B cell (primary cell): Measurements from ENCODE around the gene ARHGAP26. TPM values are rescaled to one million over a fixed set of nuclear protein-coding genes. Genes with fewer than 3 reads are reported as not detected.

Source experiments
- ATAC-seq: fragments of 200-7000 bp; cut with Tn5 transposase; one replicate; pipeline ENCODE4 v1.10.0; 2021; ENCODE audit warnings: low read depth, mild to moderate bottlenecking, moderate number of reproducible peaks, moderate library complexity
- CTCF ChIA-PET: fragments of 350-600 bp; sonication (Branson Sonifier 250); formaldehyde crosslinking; loops from one replicate; lab custom pipeline; 2021; ENCODE audit warnings: antibody characterized with exemption, inconsistent platforms; lab: Charles Lee
- POLR2A ChIA-PET: fragments of 350-600 bp; sonication (Branson Sonifier 250); formaldehyde crosslinking; loops from one replicate; lab custom pipeline; 2021; ENCODE audit warnings: antibody characterized with exemption; lab: Charles Lee
- DNase-seq: peaks from one replicate; pipeline ENCODE4 v3.0.0; 2013
- H2AFZ ChIP-seq: 2 replicates; pipeline ENCODE4 v1.6.1; 2012; ENCODE audit warnings: mild to moderate bottlenecking, low read depth, low read length; ENCODE audit not compliant: insufficient read depth, poor library complexity, severe bottlenecking
- H3K27ac ChIP-seq, 2 donors: 1 replicate in 1 of 2; 2 replicates in 1 of 2; pipeline ENCODE4 v1.5.1; 2012 to 2013; ENCODE audit warnings: low read length in 2 of 2, mild to moderate bottlenecking in 2 of 2, moderate library complexity in 1 of 2
- H3K27me3 ChIP-seq, 4 experiments: fragments of 200-600 bp in 1 of 4; sonication (generic) in 1 of 4; replicated peaks in 1 of 4; 1 replicate in 2 of 4; 2 replicates in 2 of 4; pipeline versions ENCODE4 v1.6.1 to v1.7.0; 2013 to 2016; ENCODE audit warnings: low read length in 3 of 4, mild to moderate bottlenecking in 2 of 4, mixed read lengths in 1 of 4, moderate library complexity in 1 of 4; ENCODE audit not compliant: insufficient read depth in 4 of 4, control insufficient read depth in 3 of 4; ENCODE audit errors: control extremely low read depth in 1 of 4
- H3K36me3 ChIP-seq, 2 experiments: replicated peaks in 1 of 2; 1 replicate in 1 of 2; 2 replicates in 1 of 2; pipeline versions ENCODE4 v1.6.1 to v1.7.1; 2013; ENCODE audit warnings: low read length in 1 of 2; ENCODE audit not compliant: insufficient read depth in 2 of 2, control insufficient read depth in 1 of 2; ENCODE audit errors: control extremely low read depth in 1 of 2, extremely low read depth in 1 of 2
- H3K4me1 ChIP-seq, 2 donors: fragments of 200-600 bp in 1 of 2; sonication (generic) in 1 of 2; 1 replicate in 1 of 2; 2 replicates in 1 of 2; pipeline versions ENCODE4 v1.5.1 to v1.6.1; 2013 to 2017; ENCODE audit warnings: low read length in 2 of 2; ENCODE audit not compliant: control insufficient read depth in 2 of 2, insufficient read depth in 2 of 2
- H3K4me2 ChIP-seq: replicated peaks from 2 replicates; pipeline ENCODE3; 2012; ENCODE audit warnings: mild to moderate bottlenecking, low read depth, low read length; ENCODE audit not compliant: poor library complexity, severe bottlenecking
- H3K4me3 ChIP-seq, 5 experiments: fragments of 200-600 bp in 1 of 5; sonication (generic) in 1 of 5; 1 replicate in 3 of 5; 2 replicates in 2 of 5; pipeline versions ENCODE4 v1.5.1 to v1.7.0; 2011 to 2016; ENCODE audit warnings: low read length in 4 of 5, mild to moderate bottlenecking in 4 of 5, low read depth in 2 of 5, control low read depth in 1 of 5, moderate library complexity in 1 of 5; ENCODE audit not compliant: insufficient read depth in 1 of 5; ENCODE audit errors: control extremely low read depth in 1 of 5, extremely low read depth in 1 of 5
- H3K79me2 ChIP-seq: fragments of 200-600 bp; sonication (generic); one replicate; pipeline ENCODE4 v1.6.0; 2016; ENCODE audit warnings: low read length; ENCODE audit not compliant: control insufficient read depth, insufficient read depth
- H3K9ac ChIP-seq: fragments of 200-600 bp; sonication (generic); 2 replicates; pipeline ENCODE4 v1.6.1; 2017; ENCODE audit warnings: mild to moderate bottlenecking, low read length, moderate library complexity
- H3K9me3 ChIP-seq, 3 donors: one replicate each; pipeline versions ENCODE4 v1.6.1 to v1.7.1; 2013; ENCODE audit warnings: low read length in 2 of 3; ENCODE audit not compliant: control insufficient read depth in 2 of 3, insufficient read depth in 1 of 3; ENCODE audit errors: control extremely low read depth in 1 of 3
- H4K20me1 ChIP-seq: 2 replicates; pipeline ENCODE4 v1.6.0; 2012; ENCODE audit warnings: mild to moderate bottlenecking, low read length; ENCODE audit not compliant: insufficient read depth, control insufficient read depth, poor library complexity, severe bottlenecking
- H3K27ac Mint-ChIP-seq: one replicate; pipeline ENCODE4 v1.8.0; 2021; ENCODE audit warnings: mixed read lengths
- H3K27me3 Mint-ChIP-seq: one replicate; pipeline ENCODE4 v1.8.0; 2021; ENCODE audit warnings: mixed read lengths
- H3K4me1 Mint-ChIP-seq: one replicate; pipeline ENCODE4 v1.8.0; 2021; ENCODE audit warnings: mixed read lengths
- H3K4me3 Mint-ChIP-seq: one replicate; pipeline ENCODE4 v1.8.0; 2021; ENCODE audit warnings: mixed read lengths
- H3K9me3 Mint-ChIP-seq: one replicate; pipeline ENCODE4 v1.8.0; 2022; ENCODE audit warnings: mixed read lengths; ENCODE audit not compliant: insufficient read depth
- EZH2 ChIP-seq: IDR thresholded peaks from 2 replicates; pipeline ENCODE4 v1.6.1; 2012; ENCODE audit warnings: borderline replicate concordance, low read depth, mild to moderate bottlenecking, moderate library complexity, low read length; ENCODE audit not compliant: insufficient read depth, poor library complexity, severe bottlenecking
- WGBS: methylation state at CpG from one replicate; pipeline ENCODE4 v1.1.5; 2013; ENCODE audit warnings: missing lambda C conversion rate; ENCODE audit not compliant: insufficient coverage; 5-methylcytosine and 5-hydroxymethylcytosine counted together
- intact Hi-C: fragments of 100-400 bp; cut with micrococcal nuclease; formaldehyde crosslinking; loops from one replicate; pipeline ENCODE4 v1.10.0; 2022
- polyA plus RNA-seq: library from polyadenylated mRNA; depleted of rRNA; stranded (reverse); fragments of >200 nt; gene quantifications from 2 replicates; pipeline ENCODE4 v1.2.3, GENCODE V29; 2012
- total RNA-seq, 2 donors: library from RNA; stranded (reverse); fragments of 120-200 nt in 1 of 2; gene quantifications; 1 replicate in 1 of 2; 2 replicates in 1 of 2; pipeline versions ENCODE4 v1.2.3 to v1.2.4, GENCODE V29; 2013 to 2022
- TF ChIP-seq, protein P1 (sequence below): fragments of 200-600 bp; IDR thresholded peaks from one replicate; pipeline ENCODE4 v1.8.0; 2022; ENCODE audit warnings: antibody characterized with exemption, mild to moderate bottlenecking

The ARHGAP26 gene
- total and polyA plus RNA-seq, 2 donors (not counting 1 experiment from before 2014, with no cell fraction given): 1.8 to 22.5 TPM

DNA sequence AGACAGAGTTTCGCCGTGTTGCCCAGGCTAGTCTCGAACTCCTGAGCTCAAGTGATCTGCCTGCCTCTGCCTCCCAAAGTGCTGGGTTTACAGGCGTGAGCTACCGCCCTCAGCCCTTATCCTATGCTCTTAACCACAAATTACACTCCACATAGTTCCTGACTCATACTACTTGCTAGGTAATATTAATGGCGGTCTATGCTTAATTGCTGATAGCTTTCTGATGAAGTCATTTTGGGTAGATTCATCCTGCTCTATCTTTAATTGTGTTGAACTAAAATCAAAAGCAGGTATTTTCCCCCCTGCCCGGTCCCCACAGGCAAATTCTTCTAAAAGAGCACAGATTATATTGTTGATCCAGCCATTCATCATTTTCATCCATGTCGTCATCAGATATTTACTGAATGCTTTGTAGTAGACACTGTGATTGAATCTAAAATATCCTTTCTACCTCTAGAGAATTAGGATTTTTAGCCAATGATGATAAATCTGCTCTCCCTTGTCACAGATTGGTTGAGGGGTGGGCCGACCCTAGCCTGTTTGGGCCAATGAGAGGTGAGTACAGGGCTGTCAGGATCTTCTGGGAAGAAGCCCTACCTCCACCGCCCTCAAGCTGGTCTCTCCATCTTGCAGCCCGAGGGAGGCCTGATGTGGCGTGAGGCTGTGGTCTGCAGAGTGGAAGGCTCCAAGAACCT lies 488.5 kb downstream of the ARHGAP26 start:
- Histone ChIP-seq H2AFZ (no peak overlapping the region), H3K4me1 (no peaks in the 10 kb centered on the region), H3K36me3 (no peaks in the 10 kb centered on the region), H3K9ac (no peak overlapping the region), H3K27ac (no peak overlapping the region), H3K27me3 (no peaks in the 10 kb centered on the region), H3K4me2 (no peak overlapping the region), H3K4me3 (no peak overlapping the region), H4K20me1 (no peaks in the 10 kb centered on the region), H3K79me2 (no peaks in the 10 kb centered on the region), H3K9me3 (no peaks in the 10 kb centered on the region)
- ATAC-seq (no peak), DNase-seq (no peak)
- TF ChIP-seq EZH2: no peak
- TF ChIP-seq, protein P1, sequence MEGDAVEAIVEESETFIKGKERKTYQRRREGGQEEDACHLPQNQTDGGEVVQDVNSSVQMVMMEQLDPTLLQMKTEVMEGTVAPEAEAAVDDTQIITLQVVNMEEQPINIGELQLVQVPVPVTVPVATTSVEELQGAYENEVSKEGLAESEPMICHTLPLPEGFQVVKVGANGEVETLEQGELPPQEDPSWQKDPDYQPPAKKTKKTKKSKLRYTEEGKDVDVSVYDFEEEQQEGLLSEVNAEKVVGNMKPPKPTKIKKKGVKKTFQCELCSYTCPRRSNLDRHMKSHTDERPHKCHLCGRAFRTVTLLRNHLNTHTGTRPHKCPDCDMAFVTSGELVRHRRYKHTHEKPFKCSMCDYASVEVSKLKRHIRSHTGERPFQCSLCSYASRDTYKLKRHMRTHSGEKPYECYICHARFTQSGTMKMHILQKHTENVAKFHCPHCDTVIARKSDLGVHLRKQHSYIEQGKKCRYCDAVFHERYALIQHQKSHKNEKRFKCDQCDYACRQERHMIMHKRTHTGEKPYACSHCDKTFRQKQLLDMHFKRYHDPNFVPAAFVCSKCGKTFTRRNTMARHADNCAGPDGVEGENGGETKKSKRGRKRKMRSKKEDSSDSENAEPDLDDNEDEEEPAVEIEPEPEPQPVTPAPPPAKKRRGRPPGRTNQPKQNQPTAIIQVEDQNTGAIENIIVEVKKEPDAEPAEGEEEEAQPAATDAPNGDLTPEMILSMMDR: no peak
- Mint-ChIP-seq H3K9me3 (no peaks in the 10 kb centered on the region), H3K27ac (no peak overlapping the region), H3K27me3 (no peaks in the 10 kb centered on the region), H3K4me1 (no peaks in the 10 kb centered on the region), H3K4me3 (no peak overlapping the region)
- ChIA-PET POLR2A (no interaction called here), CTCF (interaction anchor here (0.6 kb wide), 1 partner anchor 464 kb away, joined by 3 read pairs; no protein-coding TSS in a partner anchor)
- intact Hi-C loops: no loop called here
- 98% methylated on average over 8 of the region's 12 CpGs for WGBS

DNA sequence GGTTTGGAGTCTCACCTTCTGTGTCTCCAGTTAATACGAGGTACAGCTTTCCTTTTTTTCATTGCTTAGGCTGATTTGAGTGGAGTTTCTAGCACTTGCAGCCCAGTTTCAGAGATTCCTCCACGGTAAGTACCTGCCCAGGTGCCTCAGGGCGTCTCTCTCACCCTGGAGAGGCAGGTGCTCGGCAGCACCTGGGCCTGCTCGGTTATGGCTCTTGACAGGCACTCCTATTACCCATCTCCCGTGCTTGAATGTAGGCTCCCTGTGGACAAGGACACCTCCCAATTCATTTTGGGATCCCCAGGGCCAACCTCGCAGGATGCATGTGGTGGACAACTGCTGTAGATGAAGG lies 489.1 kb downstream of the ARHGAP26 start:
- H3K27me3 Mint-ChIP-seq: no peaks in the 10 kb centered on the region
- ATAC-seq (no peak), DNase-seq (no peak)
- Histone ChIP-seq H3K4me1 (no peaks in the 10 kb centered on the region), H2AFZ (no peak overlapping the region), H3K27ac (no peak overlapping the region), H3K4me2 (no peak overlapping the region), H3K4me3 (no peak overlapping the region), H3K27me3 (no peaks in the 10 kb centered on the region), H3K36me3 (no peaks in the 10 kb centered on the region), H4K20me1 (no peaks in the 10 kb centered on the region), H3K79me2 (no peaks in the 10 kb centered on the region), H3K9ac (no peak overlapping the region), H3K9me3 (no peaks in the 10 kb centered on the region)
- CTCF ChIA-PET: interaction anchor here (0.6 kb wide), 1 partner anchor 464 kb away, joined by 3 read pairs; no protein-coding TSS in a partner anchor
- no peaks in the 10 kb centered on the region for H3K4me1 Mint-ChIP-seq
- H3K9me3 Mint-ChIP-seq: no peaks in the 10 kb centered on the region
- intact Hi-C loops: no loop called here
- no peak overlapping the region for H3K27ac Mint-ChIP-seq
- POLR2A ChIA-PET: no interaction called here
- no peak overlapping the region for H3K4me3 Mint-ChIP-seq
- 95% methylated on average over 6 of the region's 7 CpGs for WGBS
- TF ChIP-seq, protein P1: no peak
- TF ChIP-seq EZH2: no peak
